ENCODE results near the gene CACNB3. TPM values are rescaled to one million over a fixed set of nuclear protein-coding genes. Genes with fewer than 3 reads are reported as not detected.

CACNB3 gene
- total RNA-seq, 1 donor = 27.7 TPM

DNA sequence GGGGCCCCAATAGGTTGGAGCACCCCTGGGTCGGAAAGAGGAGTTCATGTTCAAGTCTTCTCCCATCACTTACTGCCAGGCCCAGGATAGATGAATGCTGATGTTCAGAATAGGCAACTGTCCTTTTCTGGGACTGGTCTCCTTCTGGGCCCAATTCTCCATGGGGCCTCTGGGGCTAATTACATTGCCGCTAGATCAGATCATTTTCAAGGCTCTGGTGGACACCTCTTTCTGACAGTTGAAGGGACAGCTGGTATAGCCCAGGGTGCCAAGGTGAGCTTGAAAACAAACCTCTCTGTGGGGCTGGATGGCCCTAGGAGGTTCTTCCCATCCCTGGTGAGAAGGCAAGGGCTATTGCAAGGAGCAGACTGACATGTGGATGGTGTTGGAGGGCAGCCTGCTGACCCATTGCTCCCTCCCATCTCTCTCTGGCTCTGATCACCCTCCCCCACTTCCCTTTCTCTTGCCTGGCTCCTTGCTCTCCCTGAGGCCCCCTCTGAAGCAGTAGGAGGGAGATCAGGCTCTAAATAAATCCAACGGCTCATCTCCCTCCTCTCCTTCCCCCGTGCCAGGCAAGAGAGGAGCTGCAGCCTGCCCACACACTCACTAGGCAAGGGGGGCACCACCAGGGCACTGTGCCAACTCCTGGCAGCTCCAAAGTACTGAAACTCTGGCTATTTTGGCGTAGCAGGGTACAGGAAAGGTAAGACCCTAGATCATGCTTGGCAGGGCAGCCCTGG is 1.9 kb downstream of the CACNB3 start:
- no peak overlapping the region for H3K4me3 ChIP-seq (ENCODE audit: low read depth, low read length)
- no peak for DNase-seq (ENCODE audit: low read depth)
- TF ChIP-seq, protein P1, sequence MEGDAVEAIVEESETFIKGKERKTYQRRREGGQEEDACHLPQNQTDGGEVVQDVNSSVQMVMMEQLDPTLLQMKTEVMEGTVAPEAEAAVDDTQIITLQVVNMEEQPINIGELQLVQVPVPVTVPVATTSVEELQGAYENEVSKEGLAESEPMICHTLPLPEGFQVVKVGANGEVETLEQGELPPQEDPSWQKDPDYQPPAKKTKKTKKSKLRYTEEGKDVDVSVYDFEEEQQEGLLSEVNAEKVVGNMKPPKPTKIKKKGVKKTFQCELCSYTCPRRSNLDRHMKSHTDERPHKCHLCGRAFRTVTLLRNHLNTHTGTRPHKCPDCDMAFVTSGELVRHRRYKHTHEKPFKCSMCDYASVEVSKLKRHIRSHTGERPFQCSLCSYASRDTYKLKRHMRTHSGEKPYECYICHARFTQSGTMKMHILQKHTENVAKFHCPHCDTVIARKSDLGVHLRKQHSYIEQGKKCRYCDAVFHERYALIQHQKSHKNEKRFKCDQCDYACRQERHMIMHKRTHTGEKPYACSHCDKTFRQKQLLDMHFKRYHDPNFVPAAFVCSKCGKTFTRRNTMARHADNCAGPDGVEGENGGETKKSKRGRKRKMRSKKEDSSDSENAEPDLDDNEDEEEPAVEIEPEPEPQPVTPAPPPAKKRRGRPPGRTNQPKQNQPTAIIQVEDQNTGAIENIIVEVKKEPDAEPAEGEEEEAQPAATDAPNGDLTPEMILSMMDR (IDR thresholded peaks at IDR 0.05; ENCODE audit: insufficient read depth, low read length) = no peak

DNA sequence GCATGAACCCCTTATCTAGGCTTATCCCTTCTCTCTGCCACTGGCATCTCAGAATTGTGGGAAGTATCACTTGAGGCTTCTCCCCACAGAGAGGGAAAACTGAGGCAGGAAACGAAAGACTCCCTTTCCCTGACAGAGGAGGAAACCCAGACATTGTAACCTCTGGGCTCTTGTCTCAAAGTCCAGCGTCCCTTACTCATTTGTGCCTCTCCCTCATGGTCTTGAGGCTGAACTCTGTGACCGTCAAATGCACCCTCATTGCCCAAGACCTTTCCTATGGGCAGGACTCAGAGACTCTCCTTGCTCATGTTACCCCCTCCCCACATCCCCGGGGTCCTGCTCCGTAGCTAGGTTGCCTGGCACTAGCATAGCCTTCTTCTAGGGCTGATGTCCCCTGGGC is 3.8 kb downstream of the CACNB3 start:
- DNase-seq (ENCODE audit: low read depth) = no peak
- TF ChIP-seq, protein P1 (IDR thresholded peaks at IDR 0.05; ENCODE audit: insufficient read depth, low read length) = no peak
- no peak overlapping the region for H3K4me3 ChIP-seq (ENCODE audit: low read depth, low read length)

DNA sequence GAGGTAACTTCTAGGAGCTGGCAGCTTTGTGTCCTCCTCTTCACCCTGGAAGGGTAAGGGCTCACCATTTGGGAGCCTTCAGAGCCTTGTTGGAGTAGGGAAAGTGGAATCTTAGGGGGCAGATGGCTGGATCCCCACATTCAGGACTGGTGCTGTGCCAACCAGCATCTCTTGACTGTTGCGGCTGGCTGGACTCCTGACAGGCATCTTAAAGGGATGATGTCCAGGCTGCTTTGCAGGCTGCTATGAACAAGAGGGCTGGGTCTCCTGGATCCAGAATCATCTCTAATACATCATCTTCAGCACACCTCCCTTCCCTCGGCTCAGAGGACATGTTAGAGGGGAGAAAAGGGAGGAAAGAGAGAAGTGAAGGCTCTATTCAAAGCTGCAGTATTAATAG is 4.4 kb downstream of the CACNB3 start:
- H3K4me3 ChIP-seq (ENCODE audit: low read depth, low read length) = no peak overlapping the region
- DNase-seq (ENCODE audit: low read depth) = no peak
- TF ChIP-seq, protein P1 (IDR thresholded peaks at IDR 0.05; ENCODE audit: insufficient read depth, low read length) = no peak

DNA sequence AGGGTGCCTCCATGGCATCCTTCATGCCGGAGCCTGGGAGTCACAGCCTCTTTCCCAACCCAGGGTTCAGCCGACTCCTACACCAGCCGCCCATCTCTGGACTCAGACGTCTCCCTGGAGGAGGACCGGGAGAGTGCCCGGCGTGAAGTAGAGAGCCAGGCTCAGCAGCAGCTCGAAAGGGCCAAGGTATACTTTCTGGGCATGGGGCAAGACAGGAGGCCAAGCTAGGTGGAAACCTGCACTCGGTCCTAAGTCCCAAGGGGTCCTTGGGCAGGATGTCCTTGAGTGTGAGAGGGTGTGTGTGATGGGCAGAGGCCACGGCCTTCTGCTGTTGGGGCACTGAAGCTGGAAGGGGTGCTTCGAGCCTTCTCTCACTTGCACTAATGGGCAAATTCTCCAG is 5.0 kb downstream of the CACNB3 start:
- TF ChIP-seq, protein P1 (IDR thresholded peaks at IDR 0.05; ENCODE audit: insufficient read depth, low read length) = no peak
- H3K4me3 ChIP-seq (ENCODE audit: low read depth, low read length) = no peak overlapping the region
- no peak for DNase-seq (ENCODE audit: low read depth)

DNA sequence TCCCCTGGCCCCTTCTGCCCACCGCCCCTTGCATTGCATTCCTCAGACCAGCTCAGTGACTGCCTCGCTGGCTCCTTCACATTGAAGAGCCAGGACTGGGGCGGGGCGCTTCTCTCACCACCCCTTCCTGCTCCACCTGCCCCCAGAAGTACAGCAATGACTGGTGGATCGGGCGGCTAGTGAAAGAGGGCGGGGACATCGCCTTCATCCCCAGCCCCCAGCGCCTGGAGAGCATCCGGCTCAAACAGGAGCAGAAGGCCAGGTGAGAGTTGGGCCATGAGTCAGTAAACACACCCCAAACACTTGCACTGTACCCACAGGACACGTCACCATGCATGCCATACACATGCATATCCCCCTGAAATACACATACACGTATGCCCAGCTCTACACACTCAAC is 5.8 kb downstream of the CACNB3 start:
- TF ChIP-seq, protein P1 (IDR thresholded peaks at IDR 0.05; ENCODE audit: insufficient read depth, low read length) = no peak
- no peak overlapping the region for H3K4me3 ChIP-seq (ENCODE audit: low read depth, low read length)
- DNase-seq (ENCODE audit: low read depth) = no peak

DNA sequence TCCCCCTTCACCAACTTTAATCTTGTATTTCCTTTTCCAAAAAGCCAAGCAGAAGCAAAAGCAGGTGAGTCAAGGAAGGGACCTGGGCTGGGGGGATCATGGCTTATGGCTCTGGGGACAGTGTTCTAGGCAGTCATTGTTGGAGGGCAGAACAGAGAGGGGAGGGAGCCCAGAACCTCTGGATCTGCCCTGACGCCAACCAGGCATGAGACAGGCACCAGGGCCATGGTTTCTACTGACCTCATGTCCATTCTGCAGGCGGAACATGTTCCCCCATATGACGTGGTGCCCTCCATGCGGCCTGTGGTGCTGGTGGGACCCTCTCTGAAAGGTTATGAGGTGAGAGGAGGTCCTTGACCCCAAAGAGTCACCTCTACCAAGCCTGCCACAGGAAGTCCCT is 6.6 kb downstream of the CACNB3 start:
- DNase-seq (ENCODE audit: low read depth) = no peak
- H3K4me3 ChIP-seq (ENCODE audit: low read depth, low read length) = no peak overlapping the region
- TF ChIP-seq, protein P1 (IDR thresholded peaks at IDR 0.05; ENCODE audit: insufficient read depth, low read length) = no peak
